Lower leg skin (tissue), 4 donors: ENCODE measurements around the gene AUTS2. TPM values are rescaled to one million over a fixed set of nuclear protein-coding genes. Genes with fewer than 3 reads are reported as not detected.
A peak's percentile ranks its signal among the peaks of the same experiment; 100 is the strongest.

Experiments used
- DNase-seq, 2 donors: peaks; one replicate each; pipeline ENCODE4 v3.0.0-alpha.2; 2019; ENCODE audit warnings: low spot score in 2 of 2
- H3K4me3 ChIP-seq: fragments of 200-600 bp; sonication (generic); 2 replicates; pipeline ENCODE4 v1.5.1; 2017; ENCODE audit warnings: mild to moderate bottlenecking, low read depth; ENCODE audit not compliant: poor library complexity, severe bottlenecking
- CTCF ChIP-seq, 3 donors: fragments of 450-650 bp; IDR thresholded peaks; one replicate each; pipeline ENCODE4 v1.5.1; 2016; ENCODE audit warnings: antibody characterized with exemption in 3 of 3, mild to moderate bottlenecking in 3 of 3, moderate library complexity in 2 of 3
- POLR2A ChIP-seq, 2 donors: fragments of 450-650 bp; IDR thresholded peaks; one replicate each; pipeline ENCODE4 v1.6.1; 2016 to 2017; ENCODE audit warnings: antibody characterized with exemption in 2 of 2, mild to moderate bottlenecking in 1 of 2, moderate library complexity in 1 of 2
- WGBS, 2 donors: methylation state at CpG; one replicate each; pipeline ENCODE4 v1.1.5; 2018; 5-methylcytosine and 5-hydroxymethylcytosine counted together
- intact Hi-C: fragments of 100-400 bp; cut with DNase I; formaldehyde crosslinking; loops from one replicate; pipeline ENCODE4 v1.15.0; 2023; ENCODE audit warnings: low total_unique reads
- total RNA-seq, 4 donors: library from RNA; depleted of rRNA; stranded (reverse); fragments of >200 nt; gene quantifications; one replicate each; pipeline ENCODE4 v1.1.0, GENCODE V29; 2016

The AUTS2 gene
- total RNA-seq, 4 donors from 2014 or later, result 30.8 to 41.9 (median 40.5) TPM

- intact Hi-C loops, result no loop called here
- DNase-seq, result peak; percentile 44 to 91
- 1% methylated on average over 38 to 52 of the region's 78 CpGs for WGBS, 2 donors
- TF ChIP-seq POLR2A (IDR thresholded peaks at IDR 0.05), result no peak
- no peak for TF ChIP-seq CTCF (IDR thresholded peaks at IDR 0.05)
- H3K4me3 ChIP-seq, result peak overlapping the region; percentile 45
These were observed 798 bp upstream of the AUTS2 start for GRCh38 chr7:69597278-69598076.

GRCh38 chr7:69598487-69599285, 411 bp downstream of the AUTS2 start:
- TF ChIP-seq POLR2A (IDR thresholded peaks at IDR 0.05) (no peak), CTCF (IDR thresholded peaks at IDR 0.05) (no peak)
- WGBS, 2 donors, result 0 to 1% methylated on average over 51 to 59 of the region's 70 CpGs
- intact Hi-C loops, result no loop called here
- peak; percentile 23 to 88 for DNase-seq
- peak overlapping the region; percentile 95 for H3K4me3 ChIP-seq

GRCh38 chr7:69599286-69599954, 1.1 kb downstream of the AUTS2 start:
- 0 to 1% methylated on average over 29 to 44 of the region's 61 CpGs for WGBS, 2 donors
- intact Hi-C loops, result no loop called here

GRCh38 chr7:69599955-69600709, 1.9 kb downstream of the AUTS2 start:
- TF ChIP-seq POLR2A (IDR thresholded peaks at IDR 0.05), result no peak
- TF ChIP-seq CTCF (IDR thresholded peaks at IDR 0.05), result no peak
- intact Hi-C loops, result no loop called here
- WGBS, 2 donors, result 0 to 1% methylated on average over 27 of the region's 27 CpGs
- H3K4me3 ChIP-seq, result peak overlapping the region; percentile 95
- DNase-seq, result no peak

More at GRCh38 chr7:69599286-69599954, 1.1 kb downstream of the AUTS2 start:
- no peak for TF ChIP-seq POLR2A (IDR thresholded peaks at IDR 0.05)
- TF ChIP-seq CTCF (IDR thresholded peaks at IDR 0.05), result no peak
- DNase-seq, result no peak
- peak overlapping the region; percentile 95 for H3K4me3 ChIP-seq
